HG03520 (cell line): ENCODE measurements around the gene LRRC19.

Experiments used
- ATAC-seq: cut with Tn5 transposase; IDR thresholded peaks from one replicate; pipeline ENCODE4 v1.9.1; 2021; ENCODE audit warnings: mild to moderate bottlenecking, moderate library complexity; ENCODE audit not compliant: unreplicated experiment

Gene LRRC19, protein sequence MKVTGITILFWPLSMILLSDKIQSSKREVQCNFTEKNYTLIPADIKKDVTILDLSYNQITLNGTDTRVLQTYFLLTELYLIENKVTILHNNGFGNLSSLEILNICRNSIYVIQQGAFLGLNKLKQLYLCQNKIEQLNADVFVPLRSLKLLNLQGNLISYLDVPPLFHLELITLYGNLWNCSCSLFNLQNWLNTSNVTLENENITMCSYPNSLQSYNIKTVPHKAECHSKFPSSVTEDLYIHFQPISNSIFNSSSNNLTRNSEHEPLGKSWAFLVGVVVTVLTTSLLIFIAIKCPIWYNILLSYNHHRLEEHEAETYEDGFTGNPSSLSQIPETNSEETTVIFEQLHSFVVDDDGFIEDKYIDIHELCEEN

DNA sequence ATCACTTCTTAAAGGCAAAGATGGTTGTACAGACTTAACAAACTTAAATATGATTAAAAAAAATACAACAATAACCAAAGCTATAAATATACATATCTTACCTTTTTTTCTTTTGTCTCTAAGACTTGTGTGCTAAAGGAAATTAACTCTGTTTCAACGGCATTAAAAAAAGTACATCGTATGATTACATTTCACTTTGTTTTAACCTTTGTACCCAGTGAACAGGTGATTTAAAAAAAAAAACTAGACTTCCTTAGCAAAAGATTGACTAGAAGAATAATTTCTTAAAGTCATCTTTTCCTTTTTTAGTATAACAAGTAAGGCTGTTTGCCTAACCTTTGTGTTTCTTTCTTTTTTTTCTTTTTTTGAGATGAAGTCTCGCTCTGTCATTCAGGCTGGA is at the start of gene LRRC19:
Gene LRRC19, minus strand, starts transcription at position 182 of the 400 bp plus-strand sequence. CDS start 5,978 bp downstream, outside the sequence.
- no peak for ATAC-seq

DNA sequence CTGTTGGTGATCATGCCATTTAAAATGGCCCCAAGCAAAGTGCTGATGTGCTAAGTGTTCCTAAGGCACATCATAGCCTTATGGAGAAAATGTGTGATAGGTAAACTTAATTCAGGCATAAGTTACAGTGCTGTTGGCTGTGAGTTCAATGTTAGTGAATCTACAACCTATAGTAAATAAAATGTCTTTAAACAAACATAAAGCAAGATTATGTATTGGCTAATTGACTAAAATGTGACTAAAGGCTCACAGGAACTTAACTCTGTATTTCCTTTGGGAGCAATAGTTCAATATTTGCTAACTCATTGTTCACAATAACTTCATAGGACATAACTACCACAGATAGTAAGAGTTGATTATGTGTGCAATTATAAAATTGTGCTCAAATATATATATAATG is 49.4 kb upstream of the LRRC19 start:
- no peak for ATAC-seq

DNA sequence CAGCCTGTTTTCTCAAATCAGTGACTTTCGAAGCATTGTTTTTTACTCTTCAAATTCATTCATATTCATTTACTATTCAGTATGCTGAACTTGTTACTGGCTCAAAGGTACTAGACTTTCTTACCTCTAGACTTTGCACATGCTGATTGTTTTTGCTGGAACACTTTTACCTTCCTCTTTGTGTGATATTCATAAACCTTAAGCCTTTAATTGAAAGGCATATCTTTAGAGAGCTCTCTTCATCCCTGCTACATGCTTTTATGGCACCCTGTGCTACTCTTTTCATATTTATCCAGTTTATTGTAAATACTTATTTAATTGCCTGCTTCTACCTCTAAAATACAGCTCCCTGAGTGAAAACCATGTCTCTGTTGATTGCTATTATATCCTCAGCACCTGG is 48.7 kb upstream of the LRRC19 start:
- ATAC-seq, result no peak

DNA sequence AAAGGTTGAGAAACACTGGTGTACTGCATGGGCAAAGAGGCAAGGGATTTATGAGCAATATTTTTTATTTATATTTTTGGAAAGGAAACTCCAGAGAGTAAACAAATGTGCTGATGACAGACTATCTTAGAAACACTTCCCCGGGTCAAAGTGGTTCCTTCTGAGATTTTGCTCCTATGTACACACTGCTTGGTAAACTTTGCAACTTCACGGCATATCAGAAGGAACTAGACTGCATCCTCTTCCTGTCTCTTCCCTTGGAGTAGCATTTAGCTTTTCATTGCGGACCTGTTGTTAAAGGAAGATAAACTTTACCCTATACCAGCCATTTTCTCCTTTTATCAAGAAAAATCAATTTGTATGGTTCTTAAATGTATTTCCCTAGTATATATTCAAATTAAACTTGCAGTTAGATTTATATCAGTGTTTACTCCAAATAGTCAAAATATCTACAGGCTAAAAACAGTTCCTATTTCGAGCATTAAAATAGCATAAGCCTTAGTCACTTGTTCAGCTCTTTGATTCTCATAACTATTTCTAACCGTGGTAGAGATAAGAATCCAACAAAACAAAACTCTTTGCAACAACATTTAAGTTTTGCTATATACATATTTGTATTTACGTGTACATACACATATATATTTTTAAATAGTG is 48.0 kb upstream of the LRRC19 start:
- ATAC-seq, result no peak

DNA sequence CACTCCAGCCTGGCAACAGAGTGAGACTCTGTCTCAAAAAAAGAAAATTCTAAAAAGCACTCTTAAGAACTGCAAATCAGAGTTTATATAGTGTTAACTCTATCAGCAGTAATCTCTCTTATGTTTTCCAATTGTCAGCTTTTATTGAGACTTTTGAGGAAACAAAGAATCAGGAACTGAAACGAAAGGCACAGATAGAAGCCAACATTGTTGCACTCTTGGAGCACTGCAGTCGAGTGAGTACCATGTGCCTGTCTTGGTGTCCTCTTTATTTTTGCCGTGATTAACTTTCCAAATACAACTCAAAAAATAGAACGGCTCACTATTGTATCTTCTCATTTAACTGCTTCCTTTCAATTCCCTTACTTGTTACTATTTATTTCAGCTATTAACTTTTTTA is 41.7 kb upstream of the LRRC19 start:
- no peak for ATAC-seq

DNA sequence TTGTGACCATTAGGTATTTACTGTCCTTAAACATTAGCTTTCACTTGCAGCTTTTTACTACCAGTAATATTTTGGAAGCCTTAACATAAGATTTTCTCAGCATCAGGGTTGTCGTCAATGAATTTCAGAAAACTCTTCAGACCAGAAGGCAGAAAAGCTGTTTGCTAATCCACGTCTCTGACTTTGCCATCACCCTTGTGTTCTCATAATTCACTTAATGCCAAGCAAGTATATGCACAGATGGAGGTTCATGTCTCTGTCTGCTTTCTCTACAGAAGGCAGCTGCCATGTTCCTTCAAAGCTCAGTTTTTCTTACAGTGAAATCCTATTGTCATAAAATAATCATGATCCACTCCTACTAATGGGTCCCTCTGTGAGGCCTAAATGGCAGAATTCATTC is 37.7 kb upstream of the LRRC19 start:
- ATAC-seq, result no peak

DNA sequence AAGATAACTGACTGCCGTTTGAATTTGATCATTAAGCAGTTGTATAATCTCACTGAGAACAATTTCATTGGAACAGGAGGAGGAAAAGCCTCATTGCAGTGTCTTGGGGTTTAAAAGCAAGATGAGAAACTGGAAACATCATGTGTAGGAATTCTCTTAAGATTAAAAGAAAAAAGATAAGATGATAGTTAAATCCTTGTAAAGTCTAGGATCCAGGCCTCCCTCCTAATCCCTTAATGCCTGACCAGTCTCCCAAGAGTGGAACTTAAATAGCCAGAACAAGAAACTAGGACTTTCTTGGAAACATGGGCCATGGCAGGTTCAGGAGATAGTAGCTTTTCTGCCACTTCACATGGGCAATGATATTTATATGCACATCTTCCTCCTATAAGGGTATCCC is 37.0 kb upstream of the LRRC19 start:
- no peak for ATAC-seq

DNA sequence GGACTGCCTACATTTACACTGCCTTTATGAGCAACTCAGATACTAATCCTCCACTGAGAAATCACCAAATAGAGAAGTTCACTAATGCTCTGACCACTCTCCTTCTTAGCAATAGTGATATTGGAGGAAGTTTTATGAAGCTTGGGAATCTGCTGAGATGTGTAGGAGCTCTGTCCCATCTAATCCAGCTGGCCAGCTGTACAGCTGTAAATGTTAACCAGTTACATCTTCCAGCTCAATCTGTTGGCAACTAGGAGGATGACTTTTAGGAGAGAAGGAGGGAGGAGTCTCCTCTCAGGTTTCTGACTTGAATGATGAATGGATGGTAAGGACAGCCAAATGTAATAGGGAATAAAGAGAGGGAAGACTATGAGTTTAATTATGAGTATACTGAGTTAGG is 36.3 kb upstream of the LRRC19 start:
- ATAC-seq, result no peak

DNA sequence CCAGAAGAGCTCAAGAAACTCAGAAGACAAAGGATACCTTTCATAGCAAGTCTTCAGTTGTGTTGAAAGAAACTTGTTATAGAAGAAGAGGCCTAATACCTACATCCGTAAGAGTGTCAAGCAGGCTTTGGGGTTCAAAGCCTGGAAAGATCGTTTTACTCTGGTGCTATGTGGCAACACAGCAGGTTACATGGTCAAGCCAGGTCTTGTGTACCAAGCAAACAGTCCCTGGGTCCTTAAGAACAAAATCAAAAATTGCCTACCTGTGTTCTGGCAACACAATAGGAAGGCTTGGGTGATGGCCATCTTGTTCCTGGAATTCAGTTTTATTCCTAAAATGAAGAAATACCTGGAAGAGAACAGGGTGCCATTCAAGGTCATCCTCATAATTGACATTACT is 32.0 kb upstream of the LRRC19 start:
- no peak for ATAC-seq

DNA sequence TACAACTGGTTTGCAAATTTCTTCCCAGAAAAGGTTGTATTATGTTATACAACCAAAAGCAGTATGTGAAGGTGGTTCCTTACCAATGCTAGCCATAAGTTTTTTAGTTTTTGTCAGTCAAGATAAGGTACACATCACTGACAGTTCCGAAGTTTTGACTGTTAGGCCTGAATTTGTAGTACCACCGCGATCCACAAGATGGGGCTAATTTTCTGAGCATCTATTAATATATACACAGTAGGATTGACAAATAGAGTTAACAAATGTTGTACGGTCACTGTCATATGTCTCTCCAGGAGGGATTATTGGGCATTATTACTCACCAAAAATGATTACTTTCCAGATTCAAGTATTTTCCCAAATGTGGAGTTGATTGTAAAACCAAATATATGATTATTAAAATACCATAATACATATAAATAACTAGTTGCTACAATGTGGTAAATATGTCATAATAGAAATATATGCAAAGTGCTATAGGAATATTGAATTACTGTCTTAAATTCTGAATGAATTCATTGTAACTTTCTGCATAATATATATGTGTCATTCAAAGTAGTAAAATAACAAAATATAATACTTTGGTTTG is 28.4 kb upstream of the LRRC19 start:
- peak; percentile 93 for ATAC-seq

DNA sequence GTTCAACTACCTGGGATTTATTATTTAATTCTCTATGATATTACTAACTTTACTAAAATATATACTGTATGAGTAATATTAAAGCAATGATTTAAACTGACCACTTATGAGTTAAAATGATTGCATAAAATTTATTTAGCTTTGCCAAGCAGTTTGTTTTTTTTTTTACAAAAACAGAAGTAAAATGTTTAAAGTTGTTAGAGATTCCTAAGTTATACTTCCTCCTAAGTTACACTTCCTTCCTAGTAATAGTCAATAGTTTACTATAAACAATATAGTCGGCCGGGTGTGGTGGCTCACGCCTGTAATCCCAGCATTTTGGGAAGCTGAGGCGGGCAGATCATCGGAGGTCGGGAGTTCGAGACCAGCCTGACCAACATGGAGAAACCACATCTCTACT is 23.7 kb upstream of the LRRC19 start:
- ATAC-seq, result no peak

DNA sequence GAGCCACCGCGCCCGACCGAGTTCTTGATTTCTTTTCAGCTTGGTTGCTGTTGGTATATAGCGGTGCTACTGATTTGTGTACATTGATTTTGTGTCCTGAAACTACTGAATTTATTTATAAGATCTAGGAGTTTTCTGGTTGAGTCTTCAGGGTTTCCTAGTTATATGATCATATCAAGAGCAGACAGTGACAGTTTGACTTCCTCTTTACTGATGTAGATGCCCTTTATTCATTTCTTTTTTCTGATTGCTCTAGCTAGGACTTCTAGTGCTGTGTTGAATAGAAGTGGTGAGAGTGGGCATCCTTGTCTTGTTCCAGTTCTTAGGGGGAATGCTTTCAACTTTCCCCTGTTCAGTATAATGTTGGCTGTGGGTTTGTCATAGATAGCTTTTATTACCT is 17.4 kb upstream of the LRRC19 start:
- ATAC-seq, result no peak

DNA sequence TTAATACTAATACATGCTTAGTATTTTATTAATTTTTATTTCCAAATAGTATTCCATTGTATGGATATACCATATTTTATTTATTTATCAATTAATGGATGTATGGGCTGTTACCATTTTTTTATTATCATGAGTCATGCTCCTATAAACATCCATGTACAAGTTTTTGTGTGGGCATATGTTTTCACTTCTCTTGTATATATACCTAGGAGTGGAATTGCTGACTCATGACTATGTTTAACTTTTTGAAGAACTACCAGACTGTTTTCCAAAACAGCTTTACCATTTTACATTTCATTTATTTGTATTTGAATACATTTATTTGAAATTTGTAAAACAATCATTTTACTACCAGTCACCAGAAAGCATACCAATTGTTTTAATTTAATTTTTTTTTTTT is 14.1 kb upstream of the LRRC19 start:
- ATAC-seq, result no peak

DNA sequence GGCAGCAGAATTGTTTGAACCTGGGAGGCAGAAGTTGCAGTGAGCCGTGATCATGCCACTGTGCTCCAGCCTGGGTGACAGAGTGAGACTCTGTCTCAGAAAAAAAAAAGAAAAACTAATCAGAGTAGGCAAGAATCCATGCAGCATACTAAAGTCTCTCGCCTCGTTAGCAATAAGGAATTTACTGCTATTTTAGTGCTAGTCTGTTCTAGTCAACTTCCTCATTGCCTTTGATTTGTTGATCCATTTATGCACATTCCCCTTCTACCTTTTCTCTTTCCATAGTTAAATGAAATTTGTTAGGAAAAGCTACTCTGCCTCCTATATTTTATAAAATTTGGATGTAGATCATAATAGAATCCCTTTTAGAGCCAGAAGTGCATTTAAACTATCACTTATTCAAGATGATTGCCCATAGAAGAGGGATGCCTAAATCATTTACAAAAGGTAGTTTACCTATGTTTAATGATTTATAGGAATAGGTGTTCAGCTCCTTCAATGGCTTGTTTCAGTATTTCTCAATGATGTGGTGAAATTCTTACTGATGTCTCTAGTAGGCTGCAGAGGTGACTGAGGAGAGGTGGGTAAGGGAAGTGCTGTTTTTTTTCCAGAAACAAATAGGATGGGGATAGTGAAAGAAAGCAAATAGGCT is 1.9 kb downstream of the LRRC19 start:
- ATAC-seq, result no peak

DNA sequence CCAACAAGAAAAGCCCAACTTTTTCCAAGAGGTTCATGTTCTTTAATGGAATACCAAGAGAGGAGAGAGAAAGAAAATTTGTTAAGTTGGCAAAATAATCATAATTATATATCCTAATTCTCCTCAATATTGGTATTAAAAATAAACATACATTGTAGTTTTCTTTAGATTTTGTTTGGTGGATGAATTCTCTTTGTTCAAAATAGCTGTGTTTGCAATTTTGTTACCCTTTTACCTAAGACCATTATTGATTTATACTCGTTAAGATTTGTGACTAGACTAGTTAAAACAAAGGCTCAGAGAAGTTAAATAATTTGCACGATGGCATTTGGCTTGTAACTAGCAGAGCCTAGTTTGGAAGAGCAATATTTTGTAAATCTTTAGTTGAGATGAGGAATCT is 9.7 kb downstream of the LRRC19 start:
- no peak for ATAC-seq

DNA sequence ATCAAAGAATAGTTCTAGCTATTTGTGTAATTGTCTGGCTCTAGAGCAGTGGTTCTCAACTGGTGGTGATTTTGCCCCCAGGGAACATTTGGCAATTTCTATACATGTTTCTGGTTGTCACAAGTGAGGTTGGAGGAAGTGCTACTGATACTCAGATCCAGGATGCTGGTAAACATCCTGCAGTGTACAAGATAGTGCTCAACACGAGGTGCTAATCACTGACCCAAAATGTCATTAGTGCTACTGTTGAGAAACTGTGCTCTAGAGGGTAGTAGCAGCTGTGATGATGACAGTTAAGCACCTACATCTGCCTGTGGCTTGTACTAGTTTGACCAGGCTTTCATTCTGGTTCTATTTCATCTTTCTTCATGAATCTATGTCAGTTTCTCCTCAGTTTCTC is 22.1 kb downstream of the LRRC19 start:
- ATAC-seq, result peak; percentile 60

DNA sequence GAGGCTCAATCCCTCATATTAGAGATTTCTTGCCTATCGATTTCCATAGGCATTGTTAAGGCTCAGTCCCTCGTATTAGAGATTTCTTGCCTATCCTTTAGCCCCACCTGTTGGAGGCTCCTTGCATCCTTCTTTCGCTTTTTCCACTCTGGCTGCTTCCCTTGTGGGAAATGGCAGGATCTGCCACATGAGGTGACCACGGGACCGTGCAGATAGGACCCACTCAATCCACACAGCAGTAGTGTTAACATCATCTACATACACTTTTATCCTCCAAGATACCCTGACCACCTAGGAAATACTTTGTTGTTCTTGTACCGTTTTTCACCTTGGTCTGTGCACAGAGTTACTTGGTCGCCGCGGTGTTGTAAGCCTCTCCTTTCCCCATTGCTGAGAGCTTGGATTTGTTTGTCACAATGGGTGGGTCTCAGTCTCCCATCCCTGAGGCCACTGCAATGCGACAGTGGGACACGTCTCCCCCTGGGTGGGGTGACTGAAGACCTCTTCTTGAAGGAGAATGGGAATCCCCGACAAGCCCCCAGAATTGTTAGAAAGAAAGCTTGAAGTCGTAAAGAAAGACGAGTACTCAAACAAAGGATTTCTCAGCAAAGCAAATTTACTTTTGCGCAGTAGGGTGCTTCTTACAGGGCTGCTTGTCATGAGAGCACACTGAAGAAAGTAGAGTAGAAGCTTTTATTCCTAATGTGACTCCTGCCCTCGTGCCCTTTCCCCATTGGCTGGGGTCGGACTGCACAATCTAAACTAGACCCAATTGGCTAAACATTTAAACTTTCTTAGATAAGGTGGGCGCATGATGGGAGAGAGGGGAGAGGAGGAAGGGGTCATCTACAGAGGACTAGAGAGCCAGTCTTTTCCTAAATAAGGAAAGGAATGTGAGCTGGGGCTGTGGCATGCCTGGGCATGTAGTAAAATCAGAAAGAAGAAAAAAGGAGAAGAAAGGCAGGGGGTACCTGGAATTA is 29.5 kb downstream of the LRRC19 start:
- ATAC-seq, result no peak

DNA sequence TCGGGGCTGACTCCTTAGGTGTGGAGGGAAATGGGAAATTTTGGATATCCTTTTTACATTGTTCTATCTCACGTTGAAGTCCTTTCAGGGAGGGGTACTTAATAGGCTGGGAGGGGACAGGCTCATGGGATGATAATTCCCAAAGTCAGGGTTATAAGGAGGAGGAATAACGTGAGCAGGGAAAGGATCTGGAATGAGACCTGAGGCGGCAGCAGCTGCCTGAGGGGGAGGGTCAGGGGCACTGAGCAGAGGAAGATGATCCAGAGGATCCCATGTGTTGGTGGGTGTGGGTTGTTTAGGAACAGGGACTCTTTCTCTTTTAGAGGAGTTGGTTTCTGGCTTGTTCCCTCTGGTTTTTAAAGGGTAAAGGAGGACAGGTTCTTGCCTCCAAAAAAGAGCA is 30.5 kb downstream of the LRRC19 start:
- ATAC-seq, result no peak

DNA sequence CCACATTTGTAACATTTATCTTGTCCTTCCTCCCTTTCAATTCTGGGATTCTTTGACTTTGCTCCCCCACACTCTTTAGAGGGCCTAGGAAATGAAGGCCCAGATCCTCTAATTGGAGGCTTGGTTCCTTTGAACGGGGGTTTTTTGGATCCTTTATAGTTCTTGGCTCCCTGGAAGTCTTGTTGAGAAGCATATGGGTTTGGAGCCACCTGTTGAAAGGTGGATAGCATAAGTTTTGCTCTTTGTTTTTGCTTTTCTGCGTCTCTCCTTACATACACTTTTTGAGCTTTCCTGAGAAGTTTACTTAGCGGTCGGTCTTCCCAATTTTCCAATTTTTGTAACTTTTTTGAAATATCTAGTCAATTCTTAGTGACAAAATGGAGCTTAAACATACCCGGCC is 31.5 kb downstream of the LRRC19 start:
- no peak for ATAC-seq

DNA sequence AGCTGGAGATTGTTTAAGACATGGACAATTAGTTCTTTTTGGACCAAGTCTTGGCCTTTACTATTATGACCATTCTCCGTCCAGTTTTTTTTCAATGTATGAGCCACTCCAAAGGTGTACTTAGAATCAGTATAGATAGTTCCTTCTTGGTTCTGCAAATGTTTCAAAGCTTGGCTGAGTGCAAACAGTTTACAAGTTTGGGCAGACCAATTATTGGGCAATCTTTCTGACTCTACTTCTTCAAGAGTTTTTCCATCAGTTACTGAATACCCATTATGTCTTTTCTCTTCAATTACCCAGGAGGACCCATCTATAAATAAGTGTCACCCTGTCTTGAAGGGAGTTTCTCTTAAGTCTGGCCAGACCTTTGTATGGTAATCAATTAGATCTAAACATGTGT is 33.8 kb downstream of the LRRC19 start:
- ATAC-seq, result no peak

DNA sequence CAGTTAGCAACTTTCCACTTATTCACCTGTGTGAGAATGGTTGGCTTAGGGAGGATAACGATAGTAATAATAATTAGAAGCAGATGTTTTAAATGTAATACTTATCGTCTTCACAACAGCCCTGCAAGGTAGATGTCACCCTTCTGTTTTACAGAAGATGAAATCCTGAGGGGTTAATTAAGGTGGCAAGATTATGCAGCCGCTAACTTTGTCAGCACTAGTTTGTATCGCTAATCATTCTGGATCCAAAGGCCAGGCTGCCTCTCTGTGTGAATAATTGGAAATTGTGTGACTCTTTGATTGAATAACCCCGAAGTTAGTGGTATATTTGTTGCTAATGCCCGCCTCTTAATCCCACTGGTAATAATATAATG is 48.6 kb downstream of the LRRC19 start:
- ATAC-seq, result no peak
